ENCODE results near the gene TMOD2. TPM values are rescaled to one million over a fixed set of nuclear protein-coding genes. Genes with fewer than 3 reads are reported as not detected.
A peak's percentile ranks its signal among the peaks of the same experiment; 100 is the strongest.

Gene TMOD2
- total and polyA plus RNA-seq, 2 of the 8 experiments (the other 6 are each of a cell fraction or from before 2014, with no cell fraction given) = 0.80 to 6.5 TPM

DNA sequence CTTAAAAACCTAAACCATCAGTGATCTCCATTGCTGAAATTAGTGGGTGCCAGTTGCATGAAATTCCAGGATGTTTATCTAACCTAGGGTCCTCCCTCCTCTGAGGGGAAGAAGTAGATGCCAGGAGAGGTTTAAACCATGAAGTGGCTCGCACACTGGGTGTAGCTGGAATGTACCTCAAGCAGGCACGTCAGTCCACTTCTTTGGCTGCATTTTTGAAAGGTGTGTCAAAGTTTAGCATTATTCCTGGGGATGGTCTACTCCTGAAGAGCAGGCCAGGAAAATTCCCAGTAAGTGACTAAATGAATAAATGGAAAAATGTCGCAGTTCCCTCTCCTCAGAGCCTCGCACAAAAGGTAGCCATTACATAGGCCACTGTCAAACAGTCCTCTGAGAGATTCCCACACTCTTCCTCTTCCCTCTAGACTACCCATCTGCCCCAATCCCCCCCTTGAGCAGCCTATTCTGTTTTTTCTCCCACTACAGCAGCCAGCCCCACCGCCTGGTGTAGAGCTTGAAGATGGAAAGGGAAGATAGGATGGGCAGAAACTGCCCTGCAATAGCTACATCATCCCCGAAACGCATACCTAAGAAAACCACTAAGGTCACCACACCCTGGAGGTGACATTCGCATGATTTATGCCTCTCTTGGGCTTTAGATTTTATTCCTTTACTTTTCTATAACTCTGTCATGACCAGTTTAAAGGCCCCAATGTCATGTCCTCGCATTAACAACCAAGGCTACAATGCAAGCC is 77.4 kb downstream of the TMOD2 start:
- WGBS, 2 experiments (ENCODE audit: extremely low coverage in 1 of 2, insufficient coverage in 1 of 2, insufficient read length in 1 of 2, insufficient replicate concordance in 2 of 2, low coverage in 1 of 2, low lambda C conversion rate in 2 of 2, missing lambda C conversion rate in 1 of 2) = 86% methylated on average over 9 of the region's 9 CpGs; no CpG with 5 or more reads in 1 of the 2 experiments
- Histone ChIP-seq H2BK12ac (ENCODE audit: low read depth, low read length) (no peak overlapping the region), H4K5ac (ENCODE audit: insufficient read length, low read depth, low read length) (no peak overlapping the region), H4K8ac (ENCODE audit: extremely low read depth, insufficient read depth, low read length) (no peak overlapping the region), H2BK120ac (replicated peaks; ENCODE audit: low read depth, low read length) (no peak overlapping the region), H3K4ac (replicated peaks; ENCODE audit: insufficient read length, low read depth, low read length) (no peak overlapping the region), H3K79me1 (ENCODE audit: low read depth, low read length) (peaks cover 2% of the 10 kb centered on the region; the same call in 1 of the 2 replicates), H3K4me1 (replicated peaks in 1 of 4; ENCODE audit: control insufficient read depth in 3 of 4, insufficient read depth in 4 of 4, low read length in 3 of 4) (no peaks in the 10 kb centered on the region), H3K23me2 (ENCODE audit: low read depth, low read length) (no peaks in the 10 kb centered on the region), H2BK15ac (ENCODE audit: low read length) (no peak overlapping the region), H3K9me3 (ENCODE audit: insufficient read depth in 2 of 2, low read depth in 1 of 2, low read length in 1 of 2) (no peaks in the 10 kb centered on the region), H3K9ac (replicated peaks in 1 of 4; ENCODE audit: extremely low read depth in 1 of 4, low read depth in 3 of 4, low read length in 3 of 4) (no peak overlapping the region), H4K91ac (replicated peaks; ENCODE audit: insufficient read length, low read length) (no peak overlapping the region), H3K18ac (ENCODE audit: extremely low read depth, low read length) (no peak overlapping the region), H2BK5ac (ENCODE audit: low read depth, low read length) (no peak overlapping the region), H3K23ac (ENCODE audit: insufficient read length) (no peak overlapping the region), H3K79me2 (ENCODE audit: control insufficient read depth in 1 of 2, insufficient read depth in 2 of 2, low read length in 2 of 2) (peaks cover 0 to 32% of the 10 kb centered on the region in 2 experiments; a peak in 3 of 4 replicates), H3K56ac (replicated peaks; ENCODE audit: insufficient read length, low read depth, low read length) (no peak overlapping the region), H3K27ac (ENCODE audit: low read depth, low read length) (no peak overlapping the region), H2BK20ac (ENCODE audit: low read length) (no peak overlapping the region), H3K4me2 (ENCODE audit: insufficient read depth in 1 of 2, low read depth in 2 of 2, low read length in 2 of 2) (peak overlapping the region; percentile 69 to 74; a peak in 2 of 4 replicates), H3K27me3 (replicated peaks in 1 of 4; ENCODE audit: control insufficient read depth in 3 of 4, extremely low read depth in 1 of 4, insufficient read depth in 3 of 4, low read length in 3 of 4) (no peaks in the 10 kb centered on the region), H3K14ac (ENCODE audit: insufficient read length) (no peak overlapping the region), H2AK5ac (ENCODE audit: low read depth, low read length) (no peak overlapping the region), H3K4me3 (ENCODE audit: extremely low read depth in 1 of 4, insufficient read depth in 2 of 4, low read depth in 3 of 4, low read length in 4 of 4) (peak overlapping the region in 2 of 4 experiments; percentile 87 to 90; a peak in 4 of 8 replicates), H4K20me1 (replicated peaks in 1 of 2; ENCODE audit: control insufficient read depth in 1 of 2, insufficient read depth in 2 of 2, low read length in 2 of 2) (peaks cover 3 to 7% of the 10 kb centered on the region in 2 experiments), H2AFZ (ENCODE audit: low read length) (peak overlapping the region; percentile 4; the same call in 1 of the 2 replicates), H3K36me3 (ENCODE audit: control insufficient read depth in 2 of 4, insufficient read depth in 4 of 4, low read length in 3 of 4) (no peaks in the 10 kb centered on the region)
- FAIRE-seq = no peak
- no peak for DNase-seq (ENCODE audit: low read depth in 1 of 2, low spot score in 2 of 2)
- ChIA-PET POLR2A (ENCODE audit: partially characterized antibody) (interaction anchor here (1.2 kb wide), 1 partner anchor 142 kb away, joined by 4 read pairs; no protein-coding TSS in a partner anchor), CTCF (ENCODE audit: partially characterized antibody) (interaction anchor here (2.4 kb wide), 1 partner anchor 60 kb away, joined by 5 read pairs; no protein-coding TSS in a partner anchor)
- TF ChIP-seq CBX5 (IDR thresholded peaks at IDR 0.05; ENCODE audit: low read depth, low read length) (no peak), KDM1A (IDR thresholded peaks at IDR 0.05; ENCODE audit: borderline replicate concordance, low read length) (no peak), SIRT6 (IDR thresholded peaks at IDR 0.05; ENCODE audit: low read length) (no peak), EP300 (IDR thresholded peaks at IDR 0.05; ENCODE audit: borderline replicate concordance in 1 of 2, low read depth in 2 of 2, low read length in 2 of 2) (no peak), RAD21 (IDR thresholded peaks at IDR 0.05 in 1 of 2, conservative IDR thresholded peaks at IDR 0.05 in 1 of 2; ENCODE audit: low read depth in 2 of 2, low read length in 2 of 2) (no peak), ZNF274 (IDR thresholded peaks at IDR 0.05; ENCODE audit: borderline replicate concordance, extremely low read depth, low read length) (no peak), SRF (IDR thresholded peaks at IDR 0.05; ENCODE audit: low read depth, low read length) (no peak), KDM4A (IDR thresholded peaks at IDR 0.05; ENCODE audit: low read depth, low read length, severe bottlenecking) (no peak)
- TF ChIP-seq, protein P1, sequence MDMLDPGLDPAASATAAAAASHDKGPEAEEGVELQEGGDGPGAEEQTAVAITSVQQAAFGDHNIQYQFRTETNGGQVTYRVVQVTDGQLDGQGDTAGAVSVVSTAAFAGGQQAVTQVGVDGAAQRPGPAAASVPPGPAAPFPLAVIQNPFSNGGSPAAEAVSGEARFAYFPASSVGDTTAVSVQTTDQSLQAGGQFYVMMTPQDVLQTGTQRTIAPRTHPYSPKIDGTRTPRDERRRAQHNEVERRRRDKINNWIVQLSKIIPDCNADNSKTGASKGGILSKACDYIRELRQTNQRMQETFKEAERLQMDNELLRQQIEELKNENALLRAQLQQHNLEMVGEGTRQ (IDR thresholded peaks at IDR 0.05; ENCODE audit: low read length) = no peak
- TF ChIP-seq, protein P2, sequence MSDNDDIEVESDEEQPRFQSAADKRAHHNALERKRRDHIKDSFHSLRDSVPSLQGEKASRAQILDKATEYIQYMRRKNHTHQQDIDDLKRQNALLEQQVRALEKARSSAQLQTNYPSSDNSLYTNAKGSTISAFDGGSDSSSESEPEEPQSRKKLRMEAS (IDR thresholded peaks at IDR 0.05) = no peak

Data from H1 (cell line).